ENCODE results near the gene CDK19. TPM values are rescaled to one million over a fixed set of nuclear protein-coding genes. Genes with fewer than 3 reads are reported as not detected.
"Not testable (repeated sequence)": the region's sequence is repeated elsewhere in the genome, so short reads cannot be mapped to it uniquely, and the experiment has no call there.

The CDK19 gene
- total RNA-seq, 2 donors from 2014 or later: 18.3 to 39.8 TPM

DNA sequence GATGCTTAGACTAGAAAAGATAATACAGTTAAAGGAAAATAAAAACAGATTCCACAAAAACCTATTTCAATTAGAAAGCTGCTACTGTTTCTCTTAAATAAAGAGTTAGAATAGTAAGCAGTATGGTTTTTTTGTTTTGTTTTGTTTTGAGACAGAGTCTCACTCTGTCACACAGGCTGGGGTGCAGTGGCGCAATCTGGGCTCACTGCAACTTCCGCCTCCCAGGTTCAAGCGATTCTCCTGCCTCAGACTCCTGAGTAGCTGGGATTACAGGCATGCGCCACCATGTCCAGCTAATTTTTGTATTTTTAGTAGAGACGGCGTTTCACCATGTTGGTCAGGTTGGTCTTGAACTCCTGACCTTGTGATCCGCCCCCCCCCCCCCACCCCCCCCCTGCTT lies 95.7 kb downstream of the CDK19 start:
- not testable (repeated sequence) for ATAC-seq (replicated peaks); H3K4me3 Mint-ChIP-seq; H3K9me3 Mint-ChIP-seq; H3K27ac Mint-ChIP-seq; H3K4me1 Mint-ChIP-seq; H3K36me3 Mint-ChIP-seq (ENCODE audit: low read depth); H3K27me3 Mint-ChIP-seq

DNA sequence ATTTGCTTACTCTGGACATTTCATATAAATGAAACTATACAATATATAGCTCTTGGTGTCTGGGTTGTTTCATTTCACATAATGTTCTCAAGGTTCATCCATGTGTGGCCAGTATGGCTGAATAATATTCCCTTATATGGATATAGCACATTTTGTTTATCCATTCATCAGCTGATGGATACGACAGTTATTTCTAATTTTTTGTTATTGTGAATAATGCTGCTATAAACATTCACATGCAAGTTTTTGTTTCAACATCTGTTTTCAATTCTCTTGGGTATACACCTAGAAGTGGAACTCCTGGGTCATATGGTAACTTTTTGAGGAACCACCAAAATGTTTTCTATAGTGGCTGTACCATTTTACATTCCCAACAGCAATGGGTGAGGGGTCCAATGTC lies 101.1 kb downstream of the CDK19 start:
- ATAC-seq (replicated peaks): no peak
- Mint-ChIP-seq H3K27me3 (no peaks in the 10 kb centered on the region), H3K27ac (no peak overlapping the region), H3K4me1 (no peaks in the 10 kb centered on the region), H3K9me3 (no peaks in the 10 kb centered on the region), H3K4me3 (no peak overlapping the region), H3K36me3 (ENCODE audit: low read depth) (no peaks in the 10 kb centered on the region)

GRCh38 chr6:110712238-110712637 lies 103.0 kb downstream of the CDK19 start:
- H3K27ac Mint-ChIP-seq: peak overlapping the region; percentile 10
- H3K4me1 Mint-ChIP-seq: no peaks in the 10 kb centered on the region
- H3K36me3 Mint-ChIP-seq (ENCODE audit: low read depth): no peaks in the 10 kb centered on the region
- no peak overlapping the region for H3K4me3 Mint-ChIP-seq
- no peaks in the 10 kb centered on the region for H3K9me3 Mint-ChIP-seq
- H3K27me3 Mint-ChIP-seq: no peaks in the 10 kb centered on the region
- ATAC-seq (replicated peaks): no peak

DNA sequence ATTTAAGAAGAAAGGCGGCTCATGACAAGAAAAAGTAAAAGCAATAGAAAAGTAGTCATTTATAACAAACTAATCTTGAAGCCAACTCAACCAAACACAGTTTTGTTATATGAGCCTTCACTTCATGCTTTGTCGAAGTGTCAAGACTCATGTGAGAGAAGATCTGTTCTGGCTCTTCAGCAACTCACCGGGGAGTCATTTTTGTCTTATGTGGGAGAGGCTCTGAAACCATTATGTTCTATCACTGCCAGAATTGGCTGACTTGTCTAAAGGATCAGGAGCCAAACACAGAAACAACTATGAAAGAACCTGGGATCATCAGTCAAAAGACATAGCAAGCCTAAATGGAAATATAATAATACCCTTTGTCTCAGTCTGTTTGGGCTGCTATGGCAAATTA lies 105.2 kb downstream of the CDK19 start:
- no peaks in the 10 kb centered on the region for H3K9me3 Mint-ChIP-seq
- no peaks in the 10 kb centered on the region for H3K4me1 Mint-ChIP-seq
- no peak overlapping the region for H3K27ac Mint-ChIP-seq
- H3K27me3 Mint-ChIP-seq: no peaks in the 10 kb centered on the region
- no peak overlapping the region for H3K4me3 Mint-ChIP-seq
- H3K36me3 Mint-ChIP-seq (ENCODE audit: low read depth): no peaks in the 10 kb centered on the region
- no peak for ATAC-seq (replicated peaks)

- Mint-ChIP-seq H3K4me1 (no peaks in the 10 kb centered on the region), H3K9me3 (no peaks in the 10 kb centered on the region), H3K27me3 (no peaks in the 10 kb centered on the region), H3K4me3 (no peak overlapping the region), H3K36me3 (ENCODE audit: low read depth) (no peaks in the 10 kb centered on the region), H3K27ac (no peak overlapping the region)
- no peak for ATAC-seq (replicated peaks)
These were observed 106.8 kb downstream of the CDK19 start for GRCh38 chr6:110708295-110708950.

GRCh38 chr6:110705543-110705942 lies 109.7 kb downstream of the CDK19 start:
- H3K27me3 Mint-ChIP-seq: no peaks in the 10 kb centered on the region
- no peak for ATAC-seq (replicated peaks)
- no peaks in the 10 kb centered on the region for H3K4me1 Mint-ChIP-seq
- no peak overlapping the region for H3K4me3 Mint-ChIP-seq
- no peaks in the 10 kb centered on the region for H3K9me3 Mint-ChIP-seq
- H3K36me3 Mint-ChIP-seq (ENCODE audit: low read depth): no peaks in the 10 kb centered on the region
- no peak overlapping the region for H3K27ac Mint-ChIP-seq

GRCh38 chr6:110703906-110704594 lies 111.2 kb downstream of the CDK19 start:
- no peaks in the 10 kb centered on the region for H3K27me3 Mint-ChIP-seq
- H3K4me1 Mint-ChIP-seq: no peaks in the 10 kb centered on the region
- no peak for ATAC-seq (replicated peaks)
- no peaks in the 10 kb centered on the region for H3K36me3 Mint-ChIP-seq (ENCODE audit: low read depth)
- H3K9me3 Mint-ChIP-seq: no peaks in the 10 kb centered on the region
- no peak overlapping the region for H3K4me3 Mint-ChIP-seq
- H3K27ac Mint-ChIP-seq: no peak overlapping the region

DNA sequence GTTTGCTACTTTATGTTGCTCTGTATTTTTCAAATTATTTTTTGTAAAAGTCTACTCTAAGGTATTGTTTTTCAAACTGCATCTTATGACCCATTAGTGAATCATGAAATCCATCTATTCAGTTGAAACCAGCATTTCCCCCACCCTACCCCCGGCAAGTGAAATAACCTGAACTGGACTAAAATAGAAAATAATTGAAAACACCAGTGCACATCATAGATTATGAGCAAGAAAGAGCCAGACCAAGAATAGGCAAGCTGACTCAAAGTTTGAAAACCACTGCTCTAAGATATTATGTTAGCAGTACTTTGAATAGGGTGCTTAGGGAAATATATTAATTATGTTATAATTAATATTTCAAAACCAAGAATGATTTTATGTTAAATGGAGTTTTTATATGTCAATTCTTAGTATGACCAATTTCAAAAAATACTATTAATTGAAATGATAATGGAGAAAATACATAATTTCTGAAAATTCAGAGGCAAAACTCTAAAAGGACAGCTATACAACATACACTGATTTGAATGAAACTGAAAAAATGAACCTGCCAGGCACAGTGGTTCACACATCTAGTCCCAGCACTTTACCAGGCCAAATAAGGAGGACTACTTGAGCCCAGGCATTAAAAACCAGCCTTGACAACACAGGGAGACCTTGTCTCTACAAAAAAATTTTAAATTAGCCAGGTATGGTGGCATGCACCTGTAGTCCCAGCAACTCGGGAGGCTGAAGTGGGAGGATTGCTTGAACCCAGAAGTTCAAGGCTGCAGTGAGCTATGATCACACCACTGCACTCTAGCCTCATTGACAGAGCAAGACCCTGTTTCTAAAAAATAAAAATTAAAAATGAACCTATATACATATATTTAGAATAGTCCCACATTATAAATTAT lies 112.0 kb downstream of the CDK19 start:
- Mint-ChIP-seq H3K36me3 (ENCODE audit: low read depth) (no peaks in the 10 kb centered on the region), H3K4me3 (no peak overlapping the region), H3K4me1 (no peaks in the 10 kb centered on the region), H3K9me3 (no peaks in the 10 kb centered on the region), H3K27me3 (no peaks in the 10 kb centered on the region), H3K27ac (no peak overlapping the region)
- ATAC-seq (replicated peaks): peak; percentile 28

DNA sequence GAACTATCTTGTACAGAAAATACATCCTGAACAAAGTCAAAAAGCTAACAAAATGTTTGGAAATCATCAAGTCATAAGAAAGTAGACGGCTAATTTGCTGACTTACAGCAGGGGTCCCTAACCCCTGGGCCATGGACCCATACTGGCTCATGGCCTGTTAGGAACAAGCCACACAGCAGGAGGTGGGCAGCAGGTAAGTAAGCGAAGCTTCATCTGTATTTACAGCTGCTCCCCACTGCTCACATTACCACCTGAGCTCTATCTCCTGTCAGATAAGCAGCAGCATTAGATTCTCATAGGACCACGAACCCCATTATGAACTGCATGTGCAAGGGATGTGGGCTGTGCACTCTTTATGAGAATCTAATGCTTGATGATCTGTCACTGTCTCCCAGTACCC lies 115.5 kb downstream of the CDK19 start:
- no peak for ATAC-seq (replicated peaks)
- Mint-ChIP-seq H3K36me3 (ENCODE audit: low read depth) (no peaks in the 10 kb centered on the region), H3K27me3 (no peaks in the 10 kb centered on the region), H3K4me1 (peaks cover 5% of the 10 kb centered on the region), H3K4me3 (no peak overlapping the region), H3K27ac (no peak overlapping the region), H3K9me3 (no peaks in the 10 kb centered on the region)

DNA sequence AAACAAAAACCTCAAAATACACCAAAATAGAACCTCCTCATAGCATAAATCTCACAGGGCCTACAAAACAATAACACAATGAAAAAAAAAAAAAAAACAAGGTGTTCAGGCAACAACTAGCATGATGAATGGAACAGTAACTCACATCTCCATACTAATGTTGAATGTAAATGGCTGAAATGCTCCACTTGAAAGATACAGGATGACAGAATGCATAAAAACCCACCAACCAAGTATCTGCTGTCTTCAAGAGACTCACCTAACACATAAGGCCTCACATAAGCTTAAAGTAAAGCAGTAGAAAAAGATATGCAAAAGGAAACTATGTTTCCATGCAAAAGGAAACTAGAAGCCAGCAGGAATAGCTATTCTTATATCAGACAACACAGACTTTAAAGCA lies 121.3 kb downstream of the CDK19 start:
- Mint-ChIP-seq H3K27me3 (no peaks in the 10 kb centered on the region), H3K4me1 (peaks cover 16% of the 10 kb centered on the region), H3K36me3 (ENCODE audit: low read depth) (no peaks in the 10 kb centered on the region), H3K4me3 (no peak overlapping the region), H3K9me3 (no peaks in the 10 kb centered on the region), H3K27ac (no peak overlapping the region)
- no peak for ATAC-seq (replicated peaks)

- no peaks in the 10 kb centered on the region for H3K36me3 Mint-ChIP-seq (ENCODE audit: low read depth)
- ATAC-seq (replicated peaks): no peak
- H3K4me3 Mint-ChIP-seq: no peak overlapping the region
- no peaks in the 10 kb centered on the region for H3K27me3 Mint-ChIP-seq
- H3K9me3 Mint-ChIP-seq: no peaks in the 10 kb centered on the region
- H3K4me1 Mint-ChIP-seq: peaks cover 21% of the 10 kb centered on the region
- no peak overlapping the region for H3K27ac Mint-ChIP-seq
These were observed 122.0 kb downstream of the CDK19 start for GRCh38 chr6:110693296-110693695.

DNA sequence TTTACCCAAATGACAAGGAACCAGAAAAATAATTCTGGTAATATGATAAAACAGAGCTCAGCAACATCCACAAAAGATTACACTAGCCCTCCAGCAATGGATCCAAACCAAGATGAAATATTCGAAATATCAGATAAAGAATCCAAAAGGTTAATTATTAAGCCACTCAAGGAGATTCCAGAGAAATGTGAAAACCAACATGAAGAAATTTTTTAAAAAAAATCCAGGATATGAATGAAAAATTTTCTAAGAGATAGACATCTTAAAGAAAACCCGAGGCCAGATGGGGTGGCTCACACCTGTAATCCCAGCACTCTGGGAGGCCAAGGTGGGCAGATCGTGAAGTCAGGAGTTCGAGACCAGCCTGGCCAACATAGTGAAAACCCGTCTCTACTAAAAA lies 124.4 kb downstream of the CDK19 start:
- no peaks in the 10 kb centered on the region for H3K27me3 Mint-ChIP-seq
- no peaks in the 10 kb centered on the region for H3K9me3 Mint-ChIP-seq
- no peak overlapping the region for H3K4me3 Mint-ChIP-seq
- no peaks in the 10 kb centered on the region for H3K36me3 Mint-ChIP-seq (ENCODE audit: low read depth)
- no peak for ATAC-seq (replicated peaks)
- H3K27ac Mint-ChIP-seq: no peak overlapping the region
- H3K4me1 Mint-ChIP-seq: peaks cover 26% of the 10 kb centered on the region

- no peak overlapping the region for H3K27ac Mint-ChIP-seq
- no peaks in the 10 kb centered on the region for H3K9me3 Mint-ChIP-seq
- no peaks in the 10 kb centered on the region for H3K36me3 Mint-ChIP-seq (ENCODE audit: low read depth)
- H3K4me1 Mint-ChIP-seq: peaks cover 23% of the 10 kb centered on the region
- no peak overlapping the region for H3K4me3 Mint-ChIP-seq
- ATAC-seq (replicated peaks): no peak
- H3K27me3 Mint-ChIP-seq: no peaks in the 10 kb centered on the region
These were observed 125.1 kb downstream of the CDK19 start for GRCh38 chr6:110690106-110690654.

DNA sequence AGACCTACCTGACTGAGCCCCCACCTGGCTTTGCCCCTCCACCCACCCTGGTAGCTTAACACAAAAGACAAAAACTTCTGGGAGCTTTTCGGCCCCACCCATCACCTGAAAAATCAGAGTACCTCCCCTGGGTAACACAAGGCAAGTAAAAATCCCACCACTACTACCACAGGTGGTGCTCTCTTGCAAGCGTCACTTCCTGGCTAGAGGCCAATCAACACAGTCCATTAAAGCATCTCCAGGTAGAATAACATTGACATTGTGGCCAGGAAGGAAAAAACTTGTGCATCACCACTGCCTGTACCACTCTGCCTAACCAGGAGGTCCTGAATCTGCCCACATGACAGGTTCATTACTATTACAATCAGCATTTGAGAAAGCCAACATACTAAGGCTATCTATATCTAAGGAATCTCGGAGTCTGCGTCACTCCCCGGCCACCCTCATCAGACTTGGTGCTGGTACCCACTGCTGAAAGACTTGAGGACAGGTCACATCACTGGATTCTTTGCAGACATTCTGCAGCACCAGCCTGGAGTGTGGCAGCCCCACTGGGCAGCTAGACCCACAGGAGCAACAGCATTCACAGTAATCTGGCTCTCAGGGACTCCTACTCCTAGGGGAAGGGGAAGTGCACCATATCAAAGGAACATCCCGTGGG lies 125.9 kb downstream of the CDK19 start:
- Mint-ChIP-seq H3K27me3 (no peaks in the 10 kb centered on the region), H3K27ac (no peak overlapping the region), H3K36me3 (ENCODE audit: low read depth) (no peaks in the 10 kb centered on the region), H3K4me3 (peak overlapping the region; percentile 40), H3K4me1 (peaks cover 21% of the 10 kb centered on the region), H3K9me3 (no peaks in the 10 kb centered on the region)
- no peak for ATAC-seq (replicated peaks)

Data from activated T-helper 17 cell treated with anti-CD3 and anti-CD28 coated beads, Interleukin-2, amount 50 U/mL, for 72 hours (primary cell).